SW480 (cell line): Measurements from ENCODE around the gene LEMD3.

Experiments
- DNase-seq: peaks from one replicate; pipeline ENCODE4 v3.0.0-alpha.2; 2016; ENCODE audit warnings: low spot score

Gene LEMD3

GRCh38 chr12:65208964-65209654 lies 39.7 kb downstream of the LEMD3 start:
- DNase-seq = no peak

GRCh38 chr12:65209655-65210043 lies 40.3 kb downstream of the LEMD3 start:
- DNase-seq = no peak

- DNase-seq = no peak
These were observed 47.7 kb downstream of the LEMD3 start for GRCh38 chr12:65217086-65217485.

GRCh38 chr12:65220761-65221160 lies 51.4 kb downstream of the LEMD3 start:
- no peak for DNase-seq

GRCh38 chr12:65229441-65229840 lies 60.1 kb downstream of the LEMD3 start:
- peak; percentile 16 for DNase-seq

- peak; percentile 11 for DNase-seq
These were observed 63.2 kb downstream of the LEMD3 start for GRCh38 chr12:65232476-65233077.

GRCh38 chr12:65237153-65237552 lies 67.8 kb downstream of the LEMD3 start:
- no peak for DNase-seq

GRCh38 chr12:65238609-65239008 lies 69.2 kb downstream of the LEMD3 start:
- no peak for DNase-seq

GRCh38 chr12:65248656-65249633 lies 79.6 kb downstream of the LEMD3 start:
- DNase-seq = no peak

- DNase-seq = no peak
These were observed 83.1 kb downstream of the LEMD3 start for GRCh38 chr12:65252515-65252914.

- no peak for DNase-seq
These were observed 88.6 kb downstream of the LEMD3 start for GRCh38 chr12:65257986-65258385.

- no peak for DNase-seq
These were observed 90.1 kb downstream of the LEMD3 start for GRCh38 chr12:65259501-65259900.

- DNase-seq = no peak
These were observed 94.4 kb downstream of the LEMD3 start for GRCh38 chr12:65263777-65264176.

- DNase-seq = no peak
These were observed 97.0 kb downstream of the LEMD3 start for GRCh38 chr12:65266408-65266807.

- no peak for DNase-seq
These were observed 100.2 kb downstream of the LEMD3 start for GRCh38 chr12:65269603-65270002.

- no peak for DNase-seq
These were observed 105.4 kb downstream of the LEMD3 start for GRCh38 chr12:65274602-65275272.

- peak; percentile 8 for DNase-seq
These were observed 106.2 kb downstream of the LEMD3 start for GRCh38 chr12:65275627-65276026.

GRCh38 chr12:65276916-65277530 lies 107.6 kb downstream of the LEMD3 start:
- DNase-seq = no peak

- DNase-seq = no peak
These were observed 108.7 kb downstream of the LEMD3 start for GRCh38 chr12:65277994-65278575.

- peak; percentile 51 for DNase-seq
These were observed 109.4 kb downstream of the LEMD3 start, which contains the start of gene MSRB3 for GRCh38 chr12:65278576-65279368. Gene MSRB3, plus strand, starts transcription at chr12:65278683. Its CDS starts 29,897 bp downstream, at chr12:65308580.
